ENCODE results near the gene SLC25A22.

SLC25A22 gene

DNA sequence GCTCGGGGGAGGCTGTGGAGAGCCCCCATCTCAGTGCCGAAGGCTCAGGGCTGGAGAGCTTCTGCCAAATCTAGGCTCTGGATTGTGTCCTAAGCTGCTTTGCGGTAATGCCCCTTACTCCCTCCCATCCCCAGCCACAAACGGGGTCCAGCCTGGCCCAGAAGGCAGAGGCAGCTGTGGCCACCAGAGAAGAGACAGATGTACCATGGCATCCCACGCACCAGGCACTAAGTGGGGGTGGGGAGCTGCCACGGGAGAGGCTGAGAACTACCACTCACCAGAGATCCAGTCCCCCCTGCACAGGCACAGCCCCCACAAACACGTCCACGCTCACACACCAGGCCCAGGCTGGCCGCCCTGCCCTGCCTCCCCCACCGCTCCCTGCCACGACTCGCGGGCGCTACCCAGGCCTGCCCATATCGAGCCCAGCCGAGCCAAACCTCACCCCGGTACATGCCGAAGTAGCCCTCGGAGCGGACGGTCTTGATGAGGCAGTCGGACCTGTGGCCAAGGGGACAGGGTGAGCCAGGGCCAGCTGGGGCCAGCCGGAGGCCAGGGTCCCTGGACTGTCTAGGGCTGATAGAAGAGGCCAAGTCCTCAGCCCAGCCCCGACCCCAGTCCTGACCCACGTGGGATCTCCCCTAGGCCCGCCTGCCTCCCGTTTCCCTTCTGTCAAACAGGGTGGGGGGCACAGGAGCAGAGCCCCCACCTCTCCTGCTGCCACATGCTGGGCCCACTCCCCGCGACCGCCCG, 3.9 kb downstream of the SLC25A22 start:
- no peak overlapping the region for H3K9ac ChIP-seq (ENCODE audit: low read length)
- H3K79me2 ChIP-seq (ENCODE audit: insufficient read depth, low read length), result no peaks in the 10 kb centered on the region
- no peak overlapping the region for H3K4me2 ChIP-seq (ENCODE audit: low read length)
- H3K9me2 ChIP-seq (ENCODE audit: low read depth, low read length), result no peaks in the 10 kb centered on the region
- peaks cover 29% of the 10 kb centered on the region for H3K4me1 ChIP-seq (ENCODE audit: insufficient read depth, low read length, severe bottlenecking)
- no peaks in the 10 kb centered on the region for H3K9me3 ChIP-seq (ENCODE audit: low read length)
- no peaks in the 10 kb centered on the region for H4K20me1 ChIP-seq (ENCODE audit: insufficient read depth, low read length)
- no peak for TF ChIP-seq EZH2 (IDR thresholded peaks at IDR 0.05; ENCODE audit: borderline replicate concordance, low read length)
- TF ChIP-seq, protein P1, sequence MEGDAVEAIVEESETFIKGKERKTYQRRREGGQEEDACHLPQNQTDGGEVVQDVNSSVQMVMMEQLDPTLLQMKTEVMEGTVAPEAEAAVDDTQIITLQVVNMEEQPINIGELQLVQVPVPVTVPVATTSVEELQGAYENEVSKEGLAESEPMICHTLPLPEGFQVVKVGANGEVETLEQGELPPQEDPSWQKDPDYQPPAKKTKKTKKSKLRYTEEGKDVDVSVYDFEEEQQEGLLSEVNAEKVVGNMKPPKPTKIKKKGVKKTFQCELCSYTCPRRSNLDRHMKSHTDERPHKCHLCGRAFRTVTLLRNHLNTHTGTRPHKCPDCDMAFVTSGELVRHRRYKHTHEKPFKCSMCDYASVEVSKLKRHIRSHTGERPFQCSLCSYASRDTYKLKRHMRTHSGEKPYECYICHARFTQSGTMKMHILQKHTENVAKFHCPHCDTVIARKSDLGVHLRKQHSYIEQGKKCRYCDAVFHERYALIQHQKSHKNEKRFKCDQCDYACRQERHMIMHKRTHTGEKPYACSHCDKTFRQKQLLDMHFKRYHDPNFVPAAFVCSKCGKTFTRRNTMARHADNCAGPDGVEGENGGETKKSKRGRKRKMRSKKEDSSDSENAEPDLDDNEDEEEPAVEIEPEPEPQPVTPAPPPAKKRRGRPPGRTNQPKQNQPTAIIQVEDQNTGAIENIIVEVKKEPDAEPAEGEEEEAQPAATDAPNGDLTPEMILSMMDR (IDR thresholded peaks at IDR 0.05; ENCODE audit: low read length), result no peak
- peaks cover 12% of the 10 kb centered on the region; the same call in 1 of the 2 replicates for H3K36me3 ChIP-seq (ENCODE audit: insufficient read depth, low read length)
- H3K4me3 ChIP-seq (ENCODE audit: low read depth, low read length, poor library complexity, severe bottlenecking), result no peak overlapping the region
- H2AFZ ChIP-seq (ENCODE audit: low read length), result no peak overlapping the region
- H3K27ac ChIP-seq (ENCODE audit: low read depth, low read length, poor library complexity, severe bottlenecking), result no peak overlapping the region
- no peaks in the 10 kb centered on the region for H3F3A ChIP-seq (ENCODE audit: insufficient read depth, low read length)
- H3K27me3 ChIP-seq (ENCODE audit: insufficient read depth, low read length), result no peaks in the 10 kb centered on the region

DNA sequence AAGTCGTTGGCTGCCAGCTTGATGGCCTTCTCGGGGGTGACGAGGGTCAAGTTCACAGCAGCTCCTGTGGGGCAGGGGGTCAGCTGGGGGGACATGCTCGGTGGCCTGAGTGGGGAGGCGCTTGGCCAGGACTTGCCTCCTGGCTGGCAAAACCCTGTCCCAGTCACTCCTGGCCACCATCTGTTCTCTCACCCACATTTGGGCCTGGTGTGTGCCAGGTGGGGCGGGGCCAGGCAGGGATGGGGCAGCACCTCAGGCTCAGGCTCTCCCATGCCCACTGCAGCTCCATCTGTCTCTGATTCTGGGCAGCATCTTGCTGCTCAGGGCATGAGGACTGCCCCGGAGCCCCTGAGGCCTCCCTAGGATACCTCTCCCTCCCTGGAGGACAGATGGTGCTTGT, 4.5 kb downstream of the SLC25A22 start:
- no peaks in the 10 kb centered on the region for H4K20me1 ChIP-seq (ENCODE audit: insufficient read depth, low read length)
- H3K9ac ChIP-seq (ENCODE audit: low read length), result no peak overlapping the region
- no peak overlapping the region for H3K4me2 ChIP-seq (ENCODE audit: low read length)
- no peak overlapping the region for H3K27ac ChIP-seq (ENCODE audit: low read depth, low read length, poor library complexity, severe bottlenecking)
- no peaks in the 10 kb centered on the region for H3F3A ChIP-seq (ENCODE audit: insufficient read depth, low read length)
- H3K36me3 ChIP-seq (ENCODE audit: insufficient read depth, low read length), result peaks cover 9% of the 10 kb centered on the region; the same call in 1 of the 2 replicates
- no peaks in the 10 kb centered on the region for H3K9me2 ChIP-seq (ENCODE audit: low read depth, low read length)
- TF ChIP-seq, protein P1 (IDR thresholded peaks at IDR 0.05; ENCODE audit: low read length), result no peak
- no peak for TF ChIP-seq EZH2 (IDR thresholded peaks at IDR 0.05; ENCODE audit: borderline replicate concordance, low read length)
- no peaks in the 10 kb centered on the region for H3K9me3 ChIP-seq (ENCODE audit: low read length)
- no peaks in the 10 kb centered on the region; the same call in 1 of the 2 replicates for H3K27me3 ChIP-seq (ENCODE audit: insufficient read depth, low read length)
- no peak overlapping the region for H3K4me3 ChIP-seq (ENCODE audit: low read depth, low read length, poor library complexity, severe bottlenecking)
- H2AFZ ChIP-seq (ENCODE audit: low read length), result no peak overlapping the region
- peaks cover 35% of the 10 kb centered on the region for H3K4me1 ChIP-seq (ENCODE audit: insufficient read depth, low read length, severe bottlenecking)
- no peaks in the 10 kb centered on the region for H3K79me2 ChIP-seq (ENCODE audit: insufficient read depth, low read length)

DNA sequence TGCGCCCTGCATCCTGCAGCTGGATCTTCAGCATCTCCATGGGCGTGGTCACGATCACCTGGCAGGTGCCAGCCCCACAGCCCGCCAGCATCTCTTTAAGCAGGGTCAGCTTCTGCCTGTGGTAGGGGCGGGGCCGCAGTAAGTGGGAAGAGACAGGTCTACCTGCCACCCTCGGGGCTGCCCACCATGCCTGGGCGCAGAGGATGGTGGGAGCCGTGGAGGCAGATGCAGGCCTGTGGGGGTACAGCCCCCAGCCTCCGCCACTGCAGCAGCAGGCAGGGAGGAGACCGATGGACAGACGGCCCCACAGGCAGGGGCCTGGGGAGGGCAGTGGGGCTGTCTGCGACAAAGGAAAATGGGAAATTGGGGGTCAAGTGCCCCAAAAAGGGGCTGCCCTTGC, 5.2 kb downstream of the SLC25A22 start:
- Histone ChIP-seq H3K9ac (ENCODE audit: low read length) (no peak overlapping the region), H3K27me3 (ENCODE audit: insufficient read depth, low read length) (no peaks in the 10 kb centered on the region; the same call in 1 of the 2 replicates), H3K4me3 (ENCODE audit: low read depth, low read length, poor library complexity, severe bottlenecking) (no peak overlapping the region), H3K4me2 (ENCODE audit: low read length) (no peak overlapping the region), H3K4me1 (ENCODE audit: insufficient read depth, low read length, severe bottlenecking) (peaks cover 42% of the 10 kb centered on the region), H3K9me2 (ENCODE audit: low read depth, low read length) (no peaks in the 10 kb centered on the region), H3K27ac (ENCODE audit: low read depth, low read length, poor library complexity, severe bottlenecking) (no peak overlapping the region), H3K36me3 (ENCODE audit: insufficient read depth, low read length) (peaks cover 9% of the 10 kb centered on the region; the same call in 1 of the 2 replicates), H3K9me3 (ENCODE audit: low read length) (no peaks in the 10 kb centered on the region), H4K20me1 (ENCODE audit: insufficient read depth, low read length) (no peaks in the 10 kb centered on the region), H3F3A (ENCODE audit: insufficient read depth, low read length) (no peaks in the 10 kb centered on the region), H2AFZ (ENCODE audit: low read length) (no peak overlapping the region), H3K79me2 (ENCODE audit: insufficient read depth, low read length) (no peaks in the 10 kb centered on the region)
- TF ChIP-seq, protein P1 (IDR thresholded peaks at IDR 0.05; ENCODE audit: low read length), result no peak
- no peak for TF ChIP-seq EZH2 (IDR thresholded peaks at IDR 0.05; ENCODE audit: borderline replicate concordance, low read length)
